Caco-2 (cell line): ENCODE results near the gene KIRREL3. TPM values are rescaled to one million over a fixed set of nuclear protein-coding genes. Genes with fewer than 3 reads are reported as not detected.

Source experiments
- BruUV-seq: library from RNA; stranded (reverse); fragments of 400-500 nt; replicated peaks from 2 replicates; lab custom pipeline; 2021; lab: Mats Ljungman, UMichigan
- CTCF ChIA-PET: fragments of 300-600 bp; sonication (Branson Sonifier 250); formaldehyde crosslinking; loops from one replicate; lab custom pipeline; 2022; ENCODE audit warnings: antibody characterized with exemption; lab: Charles Lee
- POLR2A ChIA-PET: fragments of 300-600 bp; sonication (Branson Sonifier 250); formaldehyde crosslinking; loops from one replicate; lab custom pipeline; 2022; ENCODE audit warnings: antibody characterized with exemption; lab: Charles Lee
- DNase-seq, 2 experiments: peaks; one replicate each; pipeline versions ENCODE4 v3.0.0 to v3.0.0-alpha.2; 2020 to 2022
- H3K27me3 ChIP-seq: replicated peaks from 2 replicates; pipeline ENCODE4 v1.6.0; 2011; ENCODE audit warnings: low read length; ENCODE audit not compliant: control insufficient read depth, insufficient read depth
- H3K36me3 ChIP-seq: 2 replicates; pipeline ENCODE4 v1.5.1; 2011; ENCODE audit warnings: low read length; ENCODE audit not compliant: control insufficient read depth, insufficient read depth
- H3K4me1 ChIP-seq: fragments of 250-450 bp; sonication (Bioruptor Pico); 2 replicates; pipeline ENCODE4 v1.5.1; 2020; ENCODE audit warnings: mild to moderate bottlenecking
- H3K4me3 ChIP-seq: 2 replicates; pipeline ENCODE4 v1.5.1; 2011; ENCODE audit warnings: low read depth, mild to moderate bottlenecking, control low read depth, low read length
- H3K9me3 ChIP-seq: fragments of 250-450 bp; sonication (Bioruptor Pico); 2 replicates; pipeline ENCODE4 v1.5.1; 2020; ENCODE audit warnings: mild to moderate bottlenecking, moderate library complexity
- H3K27ac Mint-ChIP-seq: one replicate; pipeline ENCODE4 v1.8.0; 2022; ENCODE audit warnings: mixed read lengths; ENCODE audit not compliant: unreplicated experiment
- H3K27me3 Mint-ChIP-seq: one replicate; pipeline ENCODE4 v1.8.0; 2022; ENCODE audit warnings: mixed read lengths; ENCODE audit not compliant: insufficient read depth, unreplicated experiment
- H3K36me3 Mint-ChIP-seq: one replicate; pipeline ENCODE4 v1.8.0; 2022; ENCODE audit warnings: mild to moderate bottlenecking, mixed read lengths; ENCODE audit not compliant: insufficient read depth, unreplicated experiment
- H3K4me1 Mint-ChIP-seq: one replicate; pipeline ENCODE4 v1.8.0; 2022; ENCODE audit warnings: low read depth, mixed read lengths; ENCODE audit not compliant: unreplicated experiment
- H3K4me3 Mint-ChIP-seq: one replicate; pipeline ENCODE4 v1.8.0; 2022; ENCODE audit warnings: mild to moderate bottlenecking, moderate library complexity, mixed read lengths; ENCODE audit not compliant: unreplicated experiment
- H3K9me3 Mint-ChIP-seq: one replicate; pipeline ENCODE4 v1.8.0; 2022; ENCODE audit warnings: mixed read lengths; ENCODE audit not compliant: unreplicated experiment
- intact Hi-C: fragments of 100-400 bp; cut with micrococcal nuclease; formaldehyde crosslinking; loops from one replicate; pipeline ENCODE4 v1.10.0; 2022; ENCODE audit not compliant: unreplicated experiment
- total RNA-seq: library from RNA; stranded (reverse); gene quantifications from 2 replicates; pipeline ENCODE4 v1.2.3, GENCODE V29; 2022
- TF ChIP-seq, protein P1 (sequence below), 2 experiments: fragments of 200-600 bp in 1 of 2; IDR thresholded peaks; 1 replicate in 1 of 2; 2 replicates in 1 of 2; pipeline versions ENCODE4 v1.5.1 to v1.8.0; 2011 to 2022; ENCODE audit warnings: antibody characterized with exemption in 1 of 2, control low read depth in 1 of 2, inconsistent platforms in 1 of 2, low read depth in 1 of 2, low read length in 1 of 2, mild to moderate bottlenecking in 1 of 2, moderate library complexity in 1 of 2; ENCODE audit not compliant: insufficient read depth in 1 of 2, severe bottlenecking in 1 of 2, unreplicated experiment in 1 of 2

KIRREL3 gene
- total RNA-seq, 1 experiment from 2014 or later, result not detected

DNA sequence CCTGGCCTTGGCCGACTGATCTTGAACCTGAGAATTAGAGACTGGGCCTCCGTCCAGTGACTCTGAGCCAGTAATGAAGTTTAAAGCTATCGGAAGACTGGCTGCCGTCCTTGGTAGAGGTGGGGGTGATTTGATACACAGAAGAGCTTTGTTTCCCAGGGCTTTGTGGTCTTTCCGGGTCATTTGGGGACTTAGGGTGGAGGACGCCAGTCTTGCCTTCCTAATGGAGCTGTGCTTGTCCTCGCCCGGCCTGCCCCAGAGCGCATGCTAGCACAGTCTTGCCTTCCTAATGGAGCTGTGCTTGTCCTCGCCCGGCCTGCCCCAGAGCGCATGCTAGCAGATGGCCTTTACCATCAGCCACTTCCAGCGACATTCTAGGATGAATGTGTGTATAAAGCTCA, 579.3 kb downstream of the KIRREL3 start:
- no peaks in the 10 kb centered on the region for H3K36me3 Mint-ChIP-seq
- no peak overlapping the region for H3K4me3 Mint-ChIP-seq
- DNase-seq, result no peak
- TF ChIP-seq, protein P1, sequence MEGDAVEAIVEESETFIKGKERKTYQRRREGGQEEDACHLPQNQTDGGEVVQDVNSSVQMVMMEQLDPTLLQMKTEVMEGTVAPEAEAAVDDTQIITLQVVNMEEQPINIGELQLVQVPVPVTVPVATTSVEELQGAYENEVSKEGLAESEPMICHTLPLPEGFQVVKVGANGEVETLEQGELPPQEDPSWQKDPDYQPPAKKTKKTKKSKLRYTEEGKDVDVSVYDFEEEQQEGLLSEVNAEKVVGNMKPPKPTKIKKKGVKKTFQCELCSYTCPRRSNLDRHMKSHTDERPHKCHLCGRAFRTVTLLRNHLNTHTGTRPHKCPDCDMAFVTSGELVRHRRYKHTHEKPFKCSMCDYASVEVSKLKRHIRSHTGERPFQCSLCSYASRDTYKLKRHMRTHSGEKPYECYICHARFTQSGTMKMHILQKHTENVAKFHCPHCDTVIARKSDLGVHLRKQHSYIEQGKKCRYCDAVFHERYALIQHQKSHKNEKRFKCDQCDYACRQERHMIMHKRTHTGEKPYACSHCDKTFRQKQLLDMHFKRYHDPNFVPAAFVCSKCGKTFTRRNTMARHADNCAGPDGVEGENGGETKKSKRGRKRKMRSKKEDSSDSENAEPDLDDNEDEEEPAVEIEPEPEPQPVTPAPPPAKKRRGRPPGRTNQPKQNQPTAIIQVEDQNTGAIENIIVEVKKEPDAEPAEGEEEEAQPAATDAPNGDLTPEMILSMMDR (IDR thresholded peaks at IDR 0.05; ENCODE audit: insufficient read depth in 1 of 2, low read depth in 1 of 2, low read length in 1 of 2, severe bottlenecking in 1 of 2, unreplicated experiment in 1 of 2), result no peak
- Histone ChIP-seq H3K9me3 (no peaks in the 10 kb centered on the region), H3K4me1 (peaks cover under 1% of the 10 kb centered on the region; the same call in 1 of the 2 replicates), H3K36me3 (no peaks in the 10 kb centered on the region), H3K27me3 (no peaks in the 10 kb centered on the region), H3K4me3 (no peak overlapping the region)
- POLR2A ChIA-PET, result no interaction called here
- no peak overlapping the region for H3K27ac Mint-ChIP-seq
- CTCF ChIA-PET, result interaction anchor here (1.1 to 1.4 kb wide), 2 partner anchors 9 to 59 kb away, joined by 3 to 4 read pairs; no protein-coding TSS in a partner anchor
- H3K9me3 Mint-ChIP-seq, result no peaks in the 10 kb centered on the region
- H3K4me1 Mint-ChIP-seq, result no peaks in the 10 kb centered on the region
- BruUV-seq, result no TSS peak
- H3K27me3 Mint-ChIP-seq, result no peaks in the 10 kb centered on the region
- intact Hi-C loops, result no loop called here

DNA sequence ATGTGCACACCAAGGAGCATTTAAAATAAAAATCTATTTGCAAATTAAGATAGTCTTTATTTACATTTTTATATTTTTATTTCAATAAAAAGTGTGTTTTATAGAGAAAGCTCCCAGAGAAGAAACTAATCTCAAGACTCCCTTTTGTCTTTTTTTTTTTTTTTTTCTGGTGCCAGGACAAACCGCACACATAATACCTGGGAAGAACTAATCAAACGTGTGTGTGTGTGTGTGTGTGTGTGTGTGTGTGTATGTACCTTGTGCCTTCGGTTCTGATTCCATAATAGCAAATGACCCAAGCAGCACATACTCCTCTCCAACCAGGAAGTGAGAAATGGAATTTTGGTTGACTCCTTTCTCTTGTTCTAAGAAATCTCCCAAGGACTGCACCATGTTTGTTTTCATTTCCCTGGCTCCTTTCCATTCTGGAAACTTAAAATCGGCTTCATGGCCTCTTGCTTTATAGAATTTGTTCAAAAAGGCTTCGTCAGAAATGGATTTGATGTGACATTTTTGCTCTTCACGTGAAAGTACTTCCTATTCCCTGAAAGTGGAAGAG, 579.8 kb downstream of the KIRREL3 start:
- Mint-ChIP-seq H3K27ac (no peak overlapping the region), H3K27me3 (no peaks in the 10 kb centered on the region), H3K4me3 (no peak overlapping the region), H3K9me3 (no peaks in the 10 kb centered on the region), H3K36me3 (no peaks in the 10 kb centered on the region), H3K4me1 (no peaks in the 10 kb centered on the region)
- intact Hi-C loops, result no loop called here
- DNase-seq, result no peak
- no peaks in the 10 kb centered on the region for H3K9me3 ChIP-seq
- no peaks in the 10 kb centered on the region for H3K27me3 ChIP-seq
- H3K36me3 ChIP-seq, result no peaks in the 10 kb centered on the region
- POLR2A ChIA-PET, result no interaction called here
- BruUV-seq, result no TSS peak
- CTCF ChIA-PET, result interaction anchor here (1.4 kb wide), 1 partner anchor 9 kb away, joined by 4 read pairs; no protein-coding TSS in a partner anchor
- TF ChIP-seq, protein P1 (IDR thresholded peaks at IDR 0.05; ENCODE audit: insufficient read depth in 1 of 2, low read depth in 1 of 2, low read length in 1 of 2, severe bottlenecking in 1 of 2, unreplicated experiment in 1 of 2), result no peak
- no peak overlapping the region for H3K4me3 ChIP-seq
- H3K4me1 ChIP-seq, result peaks cover 5% of the 10 kb centered on the region; the same call in 1 of the 2 replicates

DNA sequence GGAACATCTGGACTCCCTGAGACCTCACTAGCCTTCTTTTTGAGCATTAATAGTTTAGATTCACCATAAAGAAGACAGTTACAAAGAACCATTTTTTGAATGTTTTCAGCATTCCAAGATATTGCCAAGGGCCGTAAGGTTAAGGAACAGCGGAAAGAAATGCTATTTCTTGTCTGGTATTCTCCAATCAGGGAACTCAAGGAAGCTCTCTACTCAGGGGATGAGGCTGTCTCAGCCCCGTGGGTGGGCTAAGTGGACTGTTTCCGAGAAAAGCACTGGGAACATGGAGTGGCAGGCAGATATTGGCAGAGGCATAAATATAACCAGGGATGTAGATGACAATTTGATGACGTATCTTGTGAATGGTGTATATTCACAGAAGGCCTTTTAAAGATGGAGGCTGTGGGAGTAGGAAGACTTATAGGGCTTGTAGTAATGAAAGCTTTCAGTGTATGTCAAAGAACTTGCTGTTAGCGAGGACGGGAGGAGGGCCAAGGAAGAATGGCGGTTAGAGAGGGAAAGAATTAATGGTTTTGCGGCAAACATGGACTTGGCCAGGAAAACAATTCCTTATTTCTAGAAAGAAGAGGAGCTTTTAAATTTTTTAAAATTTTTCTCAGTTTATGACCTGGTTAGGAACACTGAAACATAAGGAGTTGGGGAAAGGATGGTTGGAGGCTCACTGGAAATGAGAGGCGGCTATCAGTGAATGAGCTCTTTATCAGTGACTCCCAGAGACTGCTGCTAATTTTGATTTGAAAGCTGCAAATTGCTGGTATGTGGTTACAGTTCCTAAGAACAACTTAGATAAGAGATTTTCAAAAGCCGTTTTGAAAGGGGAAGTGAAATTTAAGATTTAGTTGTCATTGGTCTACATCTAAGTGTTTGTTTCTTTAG, 580.5 kb downstream of the KIRREL3 start:
- TF ChIP-seq, protein P1 (IDR thresholded peaks at IDR 0.05; ENCODE audit: insufficient read depth in 1 of 2, low read depth in 1 of 2, low read length in 1 of 2, severe bottlenecking in 1 of 2, unreplicated experiment in 1 of 2), result no peak
- H3K27me3 Mint-ChIP-seq, result no peaks in the 10 kb centered on the region
- CTCF ChIA-PET, result interaction anchor here (1.4 to 1.5 kb wide), 2 partner anchors 8 to 109 kb away, joined by 4 read pairs; no protein-coding TSS in a partner anchor
- no peak overlapping the region for H3K27ac Mint-ChIP-seq
- Histone ChIP-seq H3K36me3 (no peaks in the 10 kb centered on the region), H3K27me3 (no peaks in the 10 kb centered on the region), H3K9me3 (no peaks in the 10 kb centered on the region), H3K4me3 (no peak overlapping the region), H3K4me1 (peaks cover 5% of the 10 kb centered on the region; the same call in 1 of the 2 replicates)
- H3K4me3 Mint-ChIP-seq, result no peak overlapping the region
- intact Hi-C loops, result no loop called here
- no peaks in the 10 kb centered on the region for H3K4me1 Mint-ChIP-seq
- no peaks in the 10 kb centered on the region for H3K36me3 Mint-ChIP-seq
- POLR2A ChIA-PET, result no interaction called here
- no peak for DNase-seq
- no TSS peak for BruUV-seq
- no peaks in the 10 kb centered on the region for H3K9me3 Mint-ChIP-seq
